NT2/D1 (cell line): ENCODE results near the gene VWA8.
"Not testable (repeated sequence)": the region's sequence is repeated elsewhere in the genome, so short reads cannot be mapped to it uniquely, and the experiment has no call there.

ENCODE experiments used
- DNase-seq: peaks from one replicate; pipeline ENCODE4 v3.0.0-alpha.2; 2011; ENCODE audit warnings: low read depth, low spot score
- H3K27me3 ChIP-seq: 2 replicates; pipeline ENCODE4 v1.6.0; 2011; ENCODE audit warnings: mild to moderate bottlenecking; ENCODE audit not compliant: insufficient read length, insufficient read depth
- H3K36me3 ChIP-seq: 2 replicates; pipeline ENCODE4 v1.6.1; 2011; ENCODE audit warnings: mild to moderate bottlenecking, low read length, mixed read lengths; ENCODE audit not compliant: insufficient read depth, insufficient read length
- H3K4me1 ChIP-seq: 2 replicates; pipeline ENCODE4 v1.5.1; 2011; ENCODE audit not compliant: insufficient read depth, insufficient read length
- H3K4me3 ChIP-seq: 2 replicates; pipeline ENCODE4 v1.5.1; 2011; ENCODE audit warnings: low read depth; ENCODE audit not compliant: insufficient read length
- H3K9ac ChIP-seq: 2 replicates; pipeline ENCODE4 v1.6.0; 2011; ENCODE audit warnings: low read depth; ENCODE audit not compliant: insufficient read length
- H3K9me3 ChIP-seq: 2 replicates; pipeline ENCODE4 v1.5.1; 2011; ENCODE audit warnings: mild to moderate bottlenecking, low read length; ENCODE audit not compliant: insufficient read depth
- SUZ12 ChIP-seq: IDR thresholded peaks from 2 replicates; pipeline ENCODE4 v1.6.1; 2011; ENCODE audit not compliant: insufficient read length, insufficient read depth; ENCODE audit errors: extremely low read depth
- YY1 ChIP-seq: IDR thresholded peaks from 2 replicates; pipeline ENCODE4 v1.6.1; 2011; ENCODE audit not compliant: insufficient read length, insufficient read depth
- ZNF274 ChIP-seq: IDR thresholded peaks from 2 replicates; pipeline ENCODE4 v1.6.1; 2011; ENCODE audit warnings: mild to moderate bottlenecking, low read depth, low read length

VWA8 gene

GRCh38 chr13:41851351-41851750 is 109.6 kb downstream of the VWA8 start:
- no peak for DNase-seq
- H3K36me3 ChIP-seq, result peaks cover 4% of the 10 kb centered on the region

GRCh38 chr13:41848435-41849255 is 112.3 kb downstream of the VWA8 start:
- Histone ChIP-seq H3K4me3 (no peak overlapping the region), H3K27me3 (no peaks in the 10 kb centered on the region), H3K9ac (no peak overlapping the region), H3K4me1 (no peaks in the 10 kb centered on the region), H3K9me3 (no peaks in the 10 kb centered on the region), H3K36me3 (peaks cover 4% of the 10 kb centered on the region)
- no peak for DNase-seq
- TF ChIP-seq SUZ12 (no peak), ZNF274 (no peak), YY1 (no peak)

More at GRCh38 chr13:41851351-41851750, 109.6 kb downstream of the VWA8 start:
- no peaks in the 10 kb centered on the region for H3K9me3 ChIP-seq
- no peaks in the 10 kb centered on the region for H3K27me3 ChIP-seq
- H3K4me3 ChIP-seq, result no peak overlapping the region
- H3K4me1 ChIP-seq, result no peaks in the 10 kb centered on the region
- no peak overlapping the region for H3K9ac ChIP-seq
- TF ChIP-seq ZNF274, result no peak
- no peak for TF ChIP-seq YY1
- no peak for TF ChIP-seq SUZ12

GRCh38 chr13:41847216-41847615 is 113.7 kb downstream of the VWA8 start:
- no peaks in the 10 kb centered on the region for H3K4me1 ChIP-seq
- no peak overlapping the region for H3K9ac ChIP-seq
- no peak for TF ChIP-seq ZNF274
- TF ChIP-seq YY1, result no peak
- no peak for TF ChIP-seq SUZ12
- no peaks in the 10 kb centered on the region for H3K9me3 ChIP-seq
- H3K27me3 ChIP-seq, result no peaks in the 10 kb centered on the region
- H3K4me3 ChIP-seq, result no peak overlapping the region
- no peak for DNase-seq
- H3K36me3 ChIP-seq, result peaks cover 4% of the 10 kb centered on the region

- no peaks in the 10 kb centered on the region for H3K27me3 ChIP-seq
- no peak for TF ChIP-seq SUZ12
- no peak for TF ChIP-seq YY1
- no peak for TF ChIP-seq ZNF274
- no peak for DNase-seq
- no peaks in the 10 kb centered on the region for H3K36me3 ChIP-seq
- no peaks in the 10 kb centered on the region for H3K9me3 ChIP-seq
- H3K4me1 ChIP-seq, result no peaks in the 10 kb centered on the region
- no peak overlapping the region for H3K9ac ChIP-seq
- no peak overlapping the region for H3K4me3 ChIP-seq
Observed at GRCh38 chr13:41842036-41842620, 118.8 kb downstream of the VWA8 start.

- Histone ChIP-seq H3K4me3 (no peak overlapping the region), H3K27me3 (no peaks in the 10 kb centered on the region), H3K9me3 (no peaks in the 10 kb centered on the region), H3K9ac (no peak overlapping the region), H3K4me1 (no peaks in the 10 kb centered on the region), H3K36me3 (peaks cover 3% of the 10 kb centered on the region)
- TF ChIP-seq YY1 (no peak), ZNF274 (no peak), SUZ12 (no peak)
- no peak for DNase-seq
Observed at GRCh38 chr13:41837629-41838028, 123.3 kb downstream of the VWA8 start.

- no peak for DNase-seq
- no peak for TF ChIP-seq ZNF274
- TF ChIP-seq SUZ12, result no peak
- TF ChIP-seq YY1, result no peak
- H3K9ac ChIP-seq, result no peak overlapping the region
- H3K4me1 ChIP-seq, result no peaks in the 10 kb centered on the region
- no peaks in the 10 kb centered on the region for H3K9me3 ChIP-seq
- H3K36me3 ChIP-seq, result peaks cover 3% of the 10 kb centered on the region
- H3K27me3 ChIP-seq, result no peaks in the 10 kb centered on the region
- H3K4me3 ChIP-seq, result no peak overlapping the region
Observed at GRCh38 chr13:41835871-41836270, 125.0 kb downstream of the VWA8 start.

GRCh38 chr13:41834697-41835096 is 126.2 kb downstream of the VWA8 start:
- not testable (repeated sequence) for DNase-seq, H3K4me3 ChIP-seq, H3K27me3 ChIP-seq, H3K9ac ChIP-seq, H3K36me3 ChIP-seq, H3K4me1 ChIP-seq, H3K9me3 ChIP-seq

GRCh38 chr13:41833831-41834230 is 127.1 kb downstream of the VWA8 start:
- H3K9me3 ChIP-seq, result no peaks in the 10 kb centered on the region
- no peak overlapping the region for H3K4me3 ChIP-seq
- peaks cover 3% of the 10 kb centered on the region for H3K36me3 ChIP-seq
- H3K27me3 ChIP-seq, result no peaks in the 10 kb centered on the region
- no peaks in the 10 kb centered on the region for H3K4me1 ChIP-seq
- TF ChIP-seq SUZ12, result no peak
- TF ChIP-seq YY1, result no peak
- TF ChIP-seq ZNF274, result no peak
- DNase-seq, result no peak
- no peak overlapping the region for H3K9ac ChIP-seq
